Umbilical cord (tissue), 2 donors: ENCODE data around the gene ECD. TPM values are rescaled to one million over a fixed set of nuclear protein-coding genes. Genes with fewer than 3 reads are reported as not detected.
"Not testable (repeated sequence)": the region's sequence is repeated elsewhere in the genome, so short reads cannot be mapped to it uniquely, and the experiment has no call there.

Experiments used
- DNase-seq: peaks from one replicate; pipeline ENCODE4 v3.0.0-alpha.2; 2015; ENCODE audit warnings: low spot score
- total RNA-seq: library from RNA; depleted of rRNA; stranded (reverse); fragments of >200 nt; gene quantifications from one replicate; pipeline ENCODE4 v1.2.3, GENCODE V29; 2014; ENCODE audit warnings: low replicate concordance; ENCODE audit not compliant: insufficient read depth

ECD gene
- total RNA-seq, 1 donor from 2014 or later, result 26.5 TPM

GRCh38 chr10:73159038-73159648 lies 8.7 kb downstream of the ECD start:
- peak; percentile 58 for DNase-seq

GRCh38 chr10:73156054-73156453 lies 11.8 kb downstream of the ECD start:
- DNase-seq, result no peak

- DNase-seq, result no peak
Observed at GRCh38 chr10:73152009-73152408, 15.8 kb downstream of the ECD start.

- not testable (repeated sequence) for DNase-seq
Observed at GRCh38 chr10:73150633-73151413, 17.0 kb downstream of the ECD start.

- DNase-seq, result no peak
Observed at GRCh38 chr10:73141603-73142002, 26.2 kb downstream of the ECD start.

- no peak for DNase-seq
Observed at GRCh38 chr10:73139251-73139650, 28.6 kb downstream of the ECD start.

- no peak for DNase-seq
Observed at GRCh38 chr10:73136627-73137026, 31.2 kb downstream of the ECD start.

- DNase-seq, result no peak
Observed at GRCh38 chr10:73134727-73135126, 33.1 kb downstream of the ECD start.

GRCh38 chr10:73131913-73132686 lies 35.7 kb downstream of the ECD start:
- no peak for DNase-seq

GRCh38 chr10:73131301-73131700 lies 36.5 kb downstream of the ECD start:
- DNase-seq, result no peak

GRCh38 chr10:73126343-73126742 lies 41.5 kb downstream of the ECD start:
- DNase-seq, result no peak

- no peak for DNase-seq
Observed at GRCh38 chr10:73119952-73120351, 47.9 kb downstream of the ECD start.

- no peak for DNase-seq
Observed at GRCh38 chr10:73119457-73119856, 48.4 kb downstream of the ECD start.

- DNase-seq, result no peak
Observed at GRCh38 chr10:73117976-73118743, 49.6 kb downstream of the ECD start.

GRCh38 chr10:73116017-73116416 lies 51.8 kb downstream of the ECD start:
- no peak for DNase-seq

GRCh38 chr10:73113551-73113950 lies 54.3 kb downstream of the ECD start:
- no peak for DNase-seq

- DNase-seq, result not testable (repeated sequence)
Observed at GRCh38 chr10:73112032-73112431, 55.8 kb downstream of the ECD start.

- peak; percentile 96 for DNase-seq
Observed at GRCh38 chr10:73110345-73110849, 57.4 kb downstream of the ECD start, which contains the start of gene NUDT13. TSS of gene NUDT13 (plus strand) at chr10:73110455. CDS start at chr10:73114366, 3,911 bp downstream.

- not testable (repeated sequence) for DNase-seq
Observed at GRCh38 chr10:73109248-73109652, 58.6 kb downstream of the ECD start.

- DNase-seq, result no peak
Observed at GRCh38 chr10:73106301-73106700, 61.5 kb downstream of the ECD start.

GRCh38 chr10:73099141-73099540 lies 68.7 kb downstream of the ECD start:
- no peak for DNase-seq
